Common myeloid progenitor, CD34-positive (primary cell): ENCODE results near the gene SAMD5.

Experiments
- CTCF ChIA-PET: fragments of 350-600 bp; sonication (Branson Sonifier 250); formaldehyde crosslinking; loops from one replicate; lab custom pipeline; 2021; ENCODE audit warnings: antibody characterized with exemption; lab: Charles Lee
- POLR2A ChIA-PET: fragments of 350-600 bp; sonication (Branson Sonifier 250); formaldehyde crosslinking; loops from one replicate; lab custom pipeline; 2021; ENCODE audit warnings: antibody characterized with exemption; lab: Charles Lee
- DNase-seq, 3 donors: peaks; one replicate each; pipeline versions ENCODE4 v3.0.0 to v3.0.0-alpha.2; 2013
- H3K27ac ChIP-seq, 2 experiments: 1 replicate in 1 of 2; 2 replicates in 1 of 2; pipeline ENCODE4 v1.7.0; 2013; ENCODE audit warnings: inconsistent platforms in 2 of 2, low read length in 2 of 2, mild to moderate bottlenecking in 2 of 2, low read depth in 1 of 2, moderate library complexity in 1 of 2; ENCODE audit not compliant: severe bottlenecking in 2 of 2, insufficient read depth in 1 of 2, poor library complexity in 1 of 2
- H3K27me3 ChIP-seq, 5 experiments: replicated peaks in 2 of 5; 1 replicate in 3 of 5; 2 replicates in 2 of 5; pipeline versions ENCODE4 v1.6.1 to v1.7.0; 2013; ENCODE audit warnings: low read length in 4 of 5, mild to moderate bottlenecking in 2 of 5, moderate library complexity in 2 of 5, inconsistent platforms in 1 of 5; ENCODE audit not compliant: insufficient read depth in 5 of 5, control insufficient read depth in 4 of 5
- H3K36me3 ChIP-seq, 4 experiments: 1 replicate in 2 of 4; 2 replicates in 2 of 4; pipeline versions ENCODE4 v1.6.1 to v1.7.0; 2013; ENCODE audit warnings: low read length in 3 of 4, control low read depth in 1 of 4, mild to moderate bottlenecking in 1 of 4; ENCODE audit not compliant: control insufficient read depth in 4 of 4, insufficient read depth in 4 of 4
- H3K4me1 ChIP-seq, 4 experiments: 1 replicate in 3 of 4; 2 replicates in 1 of 4; pipeline versions ENCODE4 v1.6.1 to v1.7.1; 2013; ENCODE audit warnings: low read length in 3 of 4, mild to moderate bottlenecking in 3 of 4, control low read depth in 1 of 4, inconsistent platforms in 1 of 4, moderate library complexity in 1 of 4; ENCODE audit not compliant: control insufficient read depth in 4 of 4, insufficient read depth in 4 of 4; ENCODE audit errors: control extremely low read depth in 1 of 4
- H3K4me3 ChIP-seq, 7 experiments: 1 replicate in 4 of 7; 2 replicates in 3 of 7; pipeline versions ENCODE4 v1.5.1 to v1.7.0; 2013; ENCODE audit warnings: mild to moderate bottlenecking in 7 of 7, low read length in 6 of 7, moderate library complexity in 6 of 7, inconsistent platforms in 2 of 7, low read depth in 2 of 7, control low read depth in 1 of 7; ENCODE audit not compliant: insufficient read depth in 4 of 7, control insufficient read depth in 1 of 7; ENCODE audit errors: extremely low read depth in 1 of 7
- H3K9me3 ChIP-seq, 5 experiments: 1 replicate in 4 of 5; 2 replicates in 1 of 5; pipeline versions ENCODE4 v1.6.1 to v1.7.1; 2013; ENCODE audit warnings: low read length in 4 of 5, mild to moderate bottlenecking in 2 of 5, inconsistent platforms in 1 of 5, low read depth in 1 of 5, moderate library complexity in 1 of 5; ENCODE audit not compliant: control insufficient read depth in 4 of 5, insufficient read depth in 2 of 5; ENCODE audit errors: control extremely low read depth in 1 of 5
- WGBS: methylation state at CpG from one replicate; pipeline ENCODE4 v1.1.5; 2013; ENCODE audit not compliant: insufficient coverage; 5-methylcytosine and 5-hydroxymethylcytosine counted together

Gene SAMD5

DNA sequence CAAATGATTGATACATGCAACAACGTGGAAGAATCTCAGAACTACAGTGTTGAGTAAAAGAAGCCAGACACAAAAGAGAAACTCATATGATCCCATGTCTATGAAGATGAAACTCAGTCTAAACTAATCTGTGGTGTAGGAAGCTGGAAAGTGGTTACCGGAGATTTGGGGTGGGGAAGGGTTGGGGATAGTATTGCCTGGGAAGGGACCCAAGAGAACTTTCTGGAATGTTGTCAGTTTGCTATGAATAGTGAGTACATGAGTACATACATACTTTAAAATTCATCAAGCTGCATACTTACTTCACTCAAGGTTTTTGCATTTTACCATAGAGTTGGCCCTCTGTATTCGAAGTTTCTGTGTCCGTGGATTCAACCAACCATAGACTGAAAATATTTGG, 106.0 kb downstream of the SAMD5 start:
- H3K9me3 ChIP-seq: no peaks in the 10 kb centered on the region
- CTCF ChIA-PET: no interaction called here
- no peak overlapping the region for H3K27ac ChIP-seq
- H3K4me1 ChIP-seq: no peaks in the 10 kb centered on the region
- H3K27me3 ChIP-seq: peaks cover 0 to 6% (median 0%) of the 10 kb centered on the region in 5 experiments
- no peak overlapping the region for H3K4me3 ChIP-seq
- POLR2A ChIA-PET: no interaction called here
- DNase-seq: no peak
- WGBS: 100% methylated on average over 1 of the region's 4 CpGs
- no peaks in the 10 kb centered on the region for H3K36me3 ChIP-seq

DNA sequence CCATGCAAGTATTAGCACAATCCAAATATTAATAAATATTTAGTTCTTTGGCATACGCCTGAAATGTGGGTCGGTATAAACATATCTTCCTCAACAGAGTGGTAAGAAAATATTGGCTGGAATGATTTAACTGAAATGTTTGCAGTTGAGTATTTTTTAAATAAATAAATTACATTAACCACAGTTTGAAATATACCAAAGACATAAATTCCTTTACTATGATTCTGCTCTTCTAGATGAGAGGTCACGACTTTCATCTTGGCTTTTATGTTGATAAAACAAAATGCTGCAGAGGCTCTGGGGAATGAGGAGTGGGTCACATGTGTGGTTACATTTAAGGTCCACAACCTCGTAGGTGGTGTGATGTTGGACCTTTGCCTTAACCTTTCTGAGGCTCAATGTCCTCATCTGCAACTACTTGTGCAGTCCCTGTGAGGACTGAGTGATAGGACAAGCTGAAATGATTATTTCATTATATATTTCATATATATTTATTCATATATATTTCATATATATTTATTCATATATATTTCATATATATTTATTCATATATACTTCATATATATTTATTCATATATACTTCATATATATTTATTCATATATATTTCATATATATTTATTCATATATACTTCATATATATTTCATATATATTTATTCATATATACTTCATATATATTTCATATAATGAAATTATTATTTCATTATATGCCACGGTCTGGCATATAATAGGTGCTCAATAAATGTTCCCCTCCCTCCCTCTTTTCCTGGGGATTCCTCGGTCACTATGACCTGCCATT, 107.4 kb downstream of the SAMD5 start:
- 100% methylated on average over 1 of the region's 6 CpGs for WGBS
- no peaks in the 10 kb centered on the region for H3K9me3 ChIP-seq

DNA sequence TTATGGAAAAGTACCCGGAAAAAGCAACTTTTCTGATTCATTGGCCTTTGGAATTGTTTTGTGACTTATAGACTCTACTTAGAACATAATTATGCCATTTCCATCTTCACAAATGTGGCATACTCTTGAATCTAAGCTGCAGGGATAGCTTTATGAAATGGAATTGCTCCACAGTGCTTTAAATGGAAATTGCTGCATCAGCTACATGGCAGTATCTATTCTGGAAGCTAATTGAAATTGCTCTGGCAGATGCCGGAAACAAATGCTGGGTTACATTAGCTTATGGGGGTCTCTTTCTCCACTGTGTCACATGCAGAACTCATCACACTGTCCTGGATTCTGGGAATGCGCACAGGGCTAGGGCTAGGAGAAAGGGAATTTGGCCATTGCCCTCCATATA, 108.9 kb downstream of the SAMD5 start:
- no peaks in the 10 kb centered on the region for H3K9me3 ChIP-seq
- CTCF ChIA-PET: no interaction called here
- DNase-seq: no peak
- H3K4me3 ChIP-seq: no peak overlapping the region
- peaks cover 0 to 9% (median 0%) of the 10 kb centered on the region in 5 experiments for H3K27me3 ChIP-seq
- no peaks in the 10 kb centered on the region for H3K36me3 ChIP-seq
- POLR2A ChIA-PET: no interaction called here
- H3K4me1 ChIP-seq: no peaks in the 10 kb centered on the region
- WGBS: 92% methylated on average over 1 of the region's 3 CpGs
- no peak overlapping the region for H3K27ac ChIP-seq

More for the DNA sequence above, 107.4 kb downstream of the SAMD5 start:
- H3K4me1 ChIP-seq: no peaks in the 10 kb centered on the region
- CTCF ChIA-PET: no interaction called here
- H3K27ac ChIP-seq: no peak overlapping the region
- peaks cover 0 to 6% (median 0%) of the 10 kb centered on the region in 5 experiments for H3K27me3 ChIP-seq
- POLR2A ChIA-PET: no interaction called here
- H3K36me3 ChIP-seq: no peaks in the 10 kb centered on the region
- no peak for DNase-seq
- no peak overlapping the region for H3K4me3 ChIP-seq

DNA sequence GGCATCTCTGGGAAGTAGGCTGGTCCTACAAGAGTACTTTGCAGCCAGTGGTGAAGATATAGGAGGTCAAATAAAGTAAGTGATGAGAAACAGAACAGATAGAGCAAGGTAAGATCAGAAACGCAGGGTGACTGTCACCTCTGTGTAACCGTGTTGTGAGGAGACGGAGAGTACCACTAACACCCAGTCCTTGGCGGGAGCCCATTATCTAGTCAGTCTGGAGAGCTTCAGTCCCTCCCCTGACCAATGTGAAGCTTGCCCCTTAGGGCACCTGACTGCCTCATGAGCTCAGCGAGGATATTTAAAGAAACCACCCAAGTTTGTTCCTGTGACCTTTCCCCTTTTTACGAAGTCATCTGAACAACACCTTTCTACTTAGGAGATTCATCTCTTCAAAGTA, 110.0 kb downstream of the SAMD5 start:
- Histone ChIP-seq H3K36me3 (no peaks in the 10 kb centered on the region), H3K27ac (no peak overlapping the region), H3K4me1 (no peaks in the 10 kb centered on the region), H3K4me3 (no peak overlapping the region), H3K9me3 (peaks cover 0 to 2% (median 0%) of the 10 kb centered on the region in 5 experiments), H3K27me3 (peaks cover 0 to 9% (median 0%) of the 10 kb centered on the region in 5 experiments)
- DNase-seq: no peak
- 99% methylated on average over 6 of the region's 6 CpGs for WGBS
- CTCF ChIA-PET: no interaction called here
- POLR2A ChIA-PET: no interaction called here

DNA sequence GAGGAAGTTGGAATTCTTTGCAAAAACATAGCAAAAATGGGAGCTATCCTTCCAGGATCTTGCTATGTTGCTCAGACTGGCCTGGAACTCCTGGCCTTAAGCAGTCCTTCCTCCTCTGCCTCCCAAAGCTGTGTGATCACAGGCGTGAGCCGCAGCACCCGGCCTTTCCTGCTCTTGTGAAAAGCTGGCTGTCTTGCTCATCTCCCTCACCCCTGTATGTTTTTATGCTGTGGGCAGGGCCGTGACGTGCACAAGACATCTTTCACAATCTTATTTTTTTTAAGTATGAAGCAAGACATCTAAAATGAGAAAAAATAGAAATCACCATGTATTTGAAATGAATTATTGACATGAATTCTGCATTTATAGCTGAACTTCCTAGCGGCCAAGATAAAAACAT, 110.4 kb downstream of the SAMD5 start:
- Histone ChIP-seq H3K27ac (no peak overlapping the region), H3K4me1 (no peaks in the 10 kb centered on the region), H3K27me3 (peaks cover 0 to 9% (median 0%) of the 10 kb centered on the region in 5 experiments), H3K4me3 (no peak overlapping the region), H3K36me3 (no peaks in the 10 kb centered on the region), H3K9me3 (peaks cover 0 to 2% (median 0%) of the 10 kb centered on the region in 5 experiments)
- WGBS: no CpG with 5 or more reads among the region's 6 CpGs
- DNase-seq: no peak
- CTCF ChIA-PET: no interaction called here
- POLR2A ChIA-PET: no interaction called here
